Loucy (cell line): ENCODE results near the gene C1orf35.

Source experiments
- H2AFZ ChIP-seq: fragments of 200-600 bp; sonication (generic); 2 replicates; pipeline ENCODE4 v1.6.0; 2016; ENCODE audit warnings: antibody characterized with exemption, mild to moderate bottlenecking, low read length, moderate library complexity
- H3F3A ChIP-seq: fragments of 200-600 bp; 2 replicates; pipeline ENCODE4 v1.6.0; 2016; ENCODE audit warnings: antibody characterized with exemption, low read depth, mild to moderate bottlenecking
- H3K27me3 ChIP-seq: fragments of 200-600 bp; sonication (generic); 2 replicates; pipeline ENCODE4 v1.6.1; 2014; ENCODE audit warnings: low read length, mild to moderate bottlenecking; ENCODE audit not compliant: insufficient read depth, poor library complexity, severe bottlenecking
- H3K36me3 ChIP-seq: fragments of 200-600 bp; sonication (generic); 2 replicates; pipeline ENCODE4 v1.6.1; 2016; ENCODE audit warnings: low read length; ENCODE audit not compliant: insufficient read depth
- H3K4me1 ChIP-seq: fragments of 200-600 bp; sonication (generic); 2 replicates; pipeline ENCODE4 v1.5.1; 2014; ENCODE audit warnings: low read length, mild to moderate bottlenecking; ENCODE audit not compliant: insufficient read depth, poor library complexity, severe bottlenecking
- H3K4me2 ChIP-seq: fragments of 200-600 bp; sonication (generic); 2 replicates; pipeline ENCODE4 v1.6.0; 2014; ENCODE audit warnings: antibody characterized with exemption, low read length, low read depth, mild to moderate bottlenecking; ENCODE audit not compliant: poor library complexity, severe bottlenecking
- H3K4me3 ChIP-seq: fragments of 200-600 bp; sonication (generic); 2 replicates; pipeline ENCODE4 v1.5.1; 2014; ENCODE audit warnings: low read length, mild to moderate bottlenecking, mixed read lengths; ENCODE audit not compliant: poor library complexity, severe bottlenecking
- H3K79me2 ChIP-seq: fragments of 200-600 bp; sonication (generic); 2 replicates; pipeline ENCODE4 v1.6.1; 2014; ENCODE audit warnings: low read length; ENCODE audit not compliant: insufficient read depth
- H3K9ac ChIP-seq: fragments of 200-600 bp; sonication (generic); 2 replicates; pipeline ENCODE4 v1.6.0; 2014; ENCODE audit warnings: mild to moderate bottlenecking, low read depth, low read length, moderate library complexity; ENCODE audit not compliant: poor library complexity, severe bottlenecking
- H3K9me2 ChIP-seq: fragments of 200-600 bp; sonication (generic); replicated peaks from 2 replicates; pipeline ENCODE4 v1.6.1; 2016; ENCODE audit warnings: low read depth, low read length, mixed read lengths
- H3K9me3 ChIP-seq: fragments of 200-600 bp; sonication (generic); 2 replicates; pipeline ENCODE4 v1.6.1; 2014; ENCODE audit warnings: mild to moderate bottlenecking, antibody characterized with exemption, low read length, low read depth; ENCODE audit not compliant: insufficient read depth
- H4K20me1 ChIP-seq: fragments of 200-600 bp; sonication (generic); 2 replicates; pipeline ENCODE4 v1.6.0; 2014; ENCODE audit warnings: antibody characterized with exemption, low read length, mild to moderate bottlenecking; ENCODE audit not compliant: insufficient read depth, poor library complexity, severe bottlenecking
- EZH2phosphoT487 ChIP-seq: fragments of 200-600 bp; IDR thresholded peaks from 2 replicates; pipeline ENCODE4 v1.6.1; 2018; ENCODE audit warnings: antibody characterized with exemption, mild to moderate bottlenecking, moderate library complexity, borderline replicate concordance
- TF ChIP-seq, protein P1 (sequence below): fragments of 200-600 bp; sonication (generic); conservative IDR thresholded peaks from 2 replicates; pipeline ENCODE4 v1.5.1; 2014; ENCODE audit warnings: mild to moderate bottlenecking, antibody characterized with exemption, low read length

Gene C1orf35

DNA sequence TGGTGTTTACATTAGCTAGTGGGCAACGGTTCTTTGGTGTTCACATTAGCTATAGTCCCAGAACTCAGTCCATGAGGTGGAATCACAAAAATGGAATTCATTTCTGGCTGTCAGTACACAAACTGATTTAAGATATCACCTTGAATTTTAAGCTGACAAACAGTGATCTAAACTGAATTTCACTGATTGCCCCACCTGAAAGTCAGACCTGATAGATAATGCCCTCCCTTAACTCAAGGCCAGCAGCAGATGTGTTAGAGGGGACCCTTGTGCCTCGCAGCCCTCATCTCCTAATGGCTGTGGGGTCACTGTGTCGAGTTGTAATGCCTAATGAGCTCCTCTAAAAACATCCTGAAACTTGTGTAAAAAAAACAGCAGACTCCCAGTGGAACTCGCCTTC, 12.0 kb downstream of the C1orf35 start:
- H3F3A ChIP-seq, result no peaks in the 10 kb centered on the region
- H3K4me1 ChIP-seq, result peaks cover 44% of the 10 kb centered on the region

DNA sequence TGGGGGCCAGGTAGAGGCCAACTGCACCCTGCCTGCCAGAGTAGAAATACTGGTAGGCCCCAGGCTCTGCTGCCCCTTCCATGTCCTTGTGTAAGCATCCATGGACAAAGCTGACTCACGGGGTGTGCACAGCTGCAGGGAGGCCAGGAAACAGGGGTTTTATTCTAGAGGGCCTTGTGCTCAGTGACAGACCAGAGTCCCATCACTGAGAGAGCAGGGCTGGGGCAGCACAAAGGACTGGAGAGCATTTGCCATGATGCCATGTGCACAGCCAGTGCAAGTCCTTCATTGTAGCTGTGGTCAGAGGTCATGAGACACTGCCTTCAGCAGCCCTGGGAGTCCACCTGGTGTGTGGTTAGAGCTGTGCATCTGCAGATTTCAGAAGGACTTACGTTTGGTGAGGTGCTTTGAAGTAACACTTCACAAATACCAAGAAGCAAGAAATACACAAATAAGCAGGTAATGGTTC, 12.5 kb downstream of the C1orf35 start:
- Histone ChIP-seq H2AFZ (no peak overlapping the region), H3K9me3 (peaks cover 13% of the 10 kb centered on the region; the same call in 1 of the 2 replicates), H3K9ac (peak overlapping the region; percentile 12), H3K9me2 (no peaks in the 10 kb centered on the region), H3F3A (no peaks in the 10 kb centered on the region), H3K4me2 (peak overlapping the region; percentile 88), H3K27me3 (no peaks in the 10 kb centered on the region), H3K4me1 (peaks cover 48% of the 10 kb centered on the region), H3K79me2 (peaks cover 100% of the 10 kb centered on the region), H3K36me3 (peaks cover 27% of the 10 kb centered on the region; the same call in 1 of the 2 replicates), H4K20me1 (peaks cover 89% of the 10 kb centered on the region), H3K4me3 (peak overlapping the region; percentile 11)
- TF ChIP-seq, protein P1, sequence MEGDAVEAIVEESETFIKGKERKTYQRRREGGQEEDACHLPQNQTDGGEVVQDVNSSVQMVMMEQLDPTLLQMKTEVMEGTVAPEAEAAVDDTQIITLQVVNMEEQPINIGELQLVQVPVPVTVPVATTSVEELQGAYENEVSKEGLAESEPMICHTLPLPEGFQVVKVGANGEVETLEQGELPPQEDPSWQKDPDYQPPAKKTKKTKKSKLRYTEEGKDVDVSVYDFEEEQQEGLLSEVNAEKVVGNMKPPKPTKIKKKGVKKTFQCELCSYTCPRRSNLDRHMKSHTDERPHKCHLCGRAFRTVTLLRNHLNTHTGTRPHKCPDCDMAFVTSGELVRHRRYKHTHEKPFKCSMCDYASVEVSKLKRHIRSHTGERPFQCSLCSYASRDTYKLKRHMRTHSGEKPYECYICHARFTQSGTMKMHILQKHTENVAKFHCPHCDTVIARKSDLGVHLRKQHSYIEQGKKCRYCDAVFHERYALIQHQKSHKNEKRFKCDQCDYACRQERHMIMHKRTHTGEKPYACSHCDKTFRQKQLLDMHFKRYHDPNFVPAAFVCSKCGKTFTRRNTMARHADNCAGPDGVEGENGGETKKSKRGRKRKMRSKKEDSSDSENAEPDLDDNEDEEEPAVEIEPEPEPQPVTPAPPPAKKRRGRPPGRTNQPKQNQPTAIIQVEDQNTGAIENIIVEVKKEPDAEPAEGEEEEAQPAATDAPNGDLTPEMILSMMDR, result no peak
- no peak for TF ChIP-seq EZH2phosphoT487

More for the DNA sequence above, 12.0 kb downstream of the C1orf35 start:
- Histone ChIP-seq H3K9ac (peak overlapping the region; percentile 12), H2AFZ (no peak overlapping the region), H3K4me2 (peak overlapping the region; percentile 88), H3K9me2 (no peaks in the 10 kb centered on the region), H4K20me1 (peaks cover 89% of the 10 kb centered on the region), H3K9me3 (peaks cover 13% of the 10 kb centered on the region; the same call in 1 of the 2 replicates), H3K36me3 (peaks cover 32% of the 10 kb centered on the region; the same call in 1 of the 2 replicates), H3K79me2 (peaks cover 100% of the 10 kb centered on the region), H3K27me3 (no peaks in the 10 kb centered on the region), H3K4me3 (no peak overlapping the region)
- TF ChIP-seq, protein P1, result no peak
- TF ChIP-seq EZH2phosphoT487, result no peak

DNA sequence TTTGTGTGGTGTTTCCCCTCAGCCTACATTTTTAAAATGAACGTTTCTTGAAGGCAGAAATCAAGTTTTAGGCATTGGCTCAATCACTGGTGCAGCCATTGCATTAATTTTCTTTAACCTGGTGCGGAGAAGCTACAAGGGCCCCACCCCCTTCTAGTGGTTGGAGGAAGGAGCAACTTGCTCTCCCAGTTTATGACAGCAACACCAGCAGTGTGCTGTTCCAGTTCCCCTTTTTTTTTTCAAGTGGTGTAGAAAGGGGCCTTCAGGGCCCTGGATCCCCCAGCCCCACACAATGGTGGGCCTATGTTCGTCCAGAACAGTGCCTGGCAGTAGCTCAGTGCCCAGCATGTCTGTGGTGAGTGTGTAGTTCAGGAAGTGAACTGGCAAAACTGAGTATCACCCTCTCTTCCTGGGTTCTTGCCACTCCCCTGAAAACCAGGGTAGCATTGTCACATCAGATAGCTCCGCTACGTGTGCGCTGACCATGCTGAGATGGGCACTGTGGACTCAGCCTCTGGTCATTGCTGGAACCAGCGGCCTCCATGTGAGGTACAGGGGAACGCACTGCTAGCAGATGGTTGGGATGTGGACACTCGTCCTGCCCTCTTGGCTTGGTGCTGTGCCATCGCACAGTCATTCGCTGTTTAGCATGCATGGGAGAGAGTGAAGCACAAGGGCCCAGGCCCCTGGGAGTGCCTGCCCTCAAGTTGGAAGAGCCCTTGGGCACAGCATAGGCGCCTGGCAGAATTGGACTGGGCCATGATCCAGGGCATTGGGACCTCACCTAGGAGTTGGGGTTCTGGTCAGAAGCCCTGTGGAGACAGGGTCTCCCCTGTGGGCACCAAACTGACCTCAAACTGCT, 13.4 kb downstream of the C1orf35 start:
- TF ChIP-seq EZH2phosphoT487, result no peak
- TF ChIP-seq, protein P1, result no peak
- H4K20me1 ChIP-seq, result peaks cover 89% of the 10 kb centered on the region
- peaks cover 10% of the 10 kb centered on the region; the same call in 1 of the 2 replicates for H3K9me3 ChIP-seq
- H2AFZ ChIP-seq, result no peak overlapping the region
- H3F3A ChIP-seq, result no peaks in the 10 kb centered on the region
- no peaks in the 10 kb centered on the region for H3K27me3 ChIP-seq
- H3K4me1 ChIP-seq, result peaks cover 57% of the 10 kb centered on the region
- H3K36me3 ChIP-seq, result peaks cover 27% of the 10 kb centered on the region; the same call in 1 of the 2 replicates
- no peak overlapping the region for H3K9ac ChIP-seq
- H3K9me2 ChIP-seq, result no peaks in the 10 kb centered on the region
- H3K4me3 ChIP-seq, result peak overlapping the region; percentile 11
- peak overlapping the region; percentile 88 for H3K4me2 ChIP-seq
- peaks cover 100% of the 10 kb centered on the region for H3K79me2 ChIP-seq
